ENCODE measurements around the gene SERPINC1.
"Not testable (repeated sequence)": the region's sequence is repeated elsewhere in the genome, so short reads cannot be mapped to it uniquely, and the experiment has no call there.

SERPINC1 gene

GRCh38 chr1:173862769-173863223 lies 54.3 kb downstream of the SERPINC1 start:
- DNase-seq: no peak

DNA sequence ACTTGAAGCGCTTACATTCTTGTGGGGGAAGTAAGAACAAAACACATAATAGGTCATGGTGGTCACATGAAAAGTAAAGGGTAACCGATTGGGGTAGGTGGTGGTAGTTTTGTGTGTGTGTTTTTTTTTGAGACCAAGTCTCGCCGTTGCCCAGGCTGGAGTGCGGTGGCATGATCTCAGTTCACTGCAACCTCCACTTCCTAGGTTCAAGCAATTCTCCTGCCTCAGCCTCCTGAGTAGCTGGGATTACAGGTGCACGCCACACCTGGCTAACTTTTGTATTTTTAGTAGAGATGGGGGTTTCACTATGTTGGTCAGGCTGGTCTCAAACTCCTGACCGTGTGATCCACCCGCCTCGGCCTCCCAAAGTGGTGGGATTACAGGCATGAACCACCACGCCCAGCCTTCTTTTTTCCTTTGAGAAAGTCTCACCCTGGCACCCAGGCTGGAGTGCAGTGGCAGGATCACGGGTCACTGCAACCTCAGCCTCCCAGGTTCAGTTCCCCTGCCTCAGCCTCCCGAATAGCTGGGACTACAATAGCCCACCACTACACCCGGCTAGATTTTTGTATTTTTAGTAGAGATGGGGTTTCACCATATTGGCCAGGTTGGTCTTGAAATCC lies 54.9 kb downstream of the SERPINC1 start:
- DNase-seq: not testable (repeated sequence)

DNA sequence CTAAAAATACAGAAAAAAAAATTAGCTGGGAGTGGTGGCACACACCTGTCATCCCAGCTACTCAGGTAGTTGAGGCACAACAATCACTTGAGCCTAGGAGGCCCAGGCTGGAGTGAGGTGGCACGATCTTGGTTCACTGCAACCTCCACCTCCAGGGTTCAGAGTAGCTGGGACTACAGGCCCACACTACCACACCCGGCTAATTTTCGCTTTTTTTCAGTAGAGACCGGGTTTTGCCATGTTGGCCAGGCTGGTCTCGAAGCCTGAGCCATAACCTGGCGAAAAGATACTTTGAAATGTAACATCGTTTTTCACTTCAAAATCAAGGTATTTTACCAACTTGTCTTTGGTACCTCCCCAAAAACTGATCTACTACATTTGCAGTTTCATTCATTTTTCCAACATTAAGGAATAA lies 55.4 kb downstream of the SERPINC1 start:
- no peak for DNase-seq

DNA sequence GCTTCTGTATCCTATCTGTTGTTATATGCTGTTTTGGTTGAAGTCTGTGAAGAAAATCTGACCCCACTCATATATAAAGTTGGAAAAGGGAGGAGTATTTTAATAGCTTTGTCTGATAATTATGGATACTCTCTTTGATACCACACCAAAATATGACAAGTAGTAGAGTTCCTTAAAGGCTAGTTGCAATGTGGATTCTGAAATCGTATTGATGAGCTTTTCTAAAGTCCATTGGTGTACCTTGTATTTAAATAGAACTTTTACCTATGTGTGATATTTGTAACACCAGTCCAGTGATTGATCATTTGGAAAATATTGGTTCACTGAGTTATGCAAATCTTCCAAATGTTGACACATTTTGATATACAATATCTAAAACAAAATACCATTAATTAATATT lies 57.1 kb downstream of the SERPINC1 start:
- no peak for DNase-seq

DNA sequence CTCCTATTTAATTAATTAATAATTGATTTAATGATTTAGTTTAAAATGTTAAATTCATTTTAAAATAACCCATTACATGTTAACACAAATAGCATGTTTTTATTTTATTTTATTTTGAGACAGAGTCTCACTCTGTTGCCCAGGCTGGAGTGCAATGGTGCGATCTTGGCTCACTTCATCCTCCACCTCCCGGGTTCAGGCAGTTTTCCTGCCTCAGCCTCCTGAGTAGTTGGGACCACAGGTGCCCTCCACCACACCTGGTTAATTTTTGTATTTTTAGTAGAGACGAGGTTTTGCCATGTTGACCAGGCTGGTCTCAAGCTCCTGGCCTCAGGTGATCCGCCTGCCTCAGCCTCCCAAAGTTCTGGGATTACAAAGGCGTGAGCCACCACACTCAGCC lies 57.6 kb downstream of the SERPINC1 start:
- not testable (repeated sequence) for DNase-seq

GRCh38 chr1:173857363-173857917 lies 59.7 kb downstream of the SERPINC1 start:
- no peak for DNase-seq

- no peak for DNase-seq
Measured at GRCh38 chr1:173856903-173857302, 60.2 kb downstream of the SERPINC1 start.

GRCh38 chr1:173856014-173856413 lies 61.1 kb downstream of the SERPINC1 start:
- DNase-seq: no peak

Data from DMS153 (cell line).